Measurements from ENCODE around the gene ZNF324. TPM values are rescaled to one million over a fixed set of nuclear protein-coding genes. Genes with fewer than 3 reads are reported as not detected.

The ZNF324 gene
- total and polyA plus RNA-seq, 2 of the 13 experiments (the other 11 are each of a cell fraction or from before 2014, with no cell fraction given): 1.1 to 4.7 TPM

GRCh38 chr19:58498316-58499020 lies 31.6 kb downstream of the ZNF324 start (continued):
- TF ChIP-seq ZNF280B (CRISPR knock-in tag; IDR thresholded peaks at IDR 0.05; ENCODE audit: borderline replicate concordance) (peak; percentile 2; the same call in 1 of the 2 replicates), ZNF160 (CRISPR knock-in tag; IDR thresholded peaks at IDR 0.05) (peak; percentile 9; the same call in 1 of the 2 replicates), ZUFSP (CRISPR knock-in tag; IDR thresholded peaks at IDR 0.05; ENCODE audit: borderline replicate concordance) (no peak)

- H3K4me3 ChIP-seq (replicated peaks in 1 of 3; ENCODE audit: insufficient read depth in 1 of 3, low read depth in 2 of 3, low read length in 3 of 3): peak overlapping the region; percentile 60 to 87 (median 77)
- peaks cover 37% of the 10 kb centered on the region for H3K4me1 ChIP-seq (ENCODE audit: insufficient read depth, low read length)
- peaks cover 17% of the 10 kb centered on the region for H3K79me2 ChIP-seq (ENCODE audit: insufficient read depth, low read length)
- in situ Hi-C loops (cut with HindIII; ENCODE audit: extremely low pct_ligation_motif_present, low pct_unique_long_range_greater_than_20kb) (no loop called here), intact Hi-C loops (cut with micrococcal nuclease; ENCODE audit: unreplicated experiment) (loop anchor here (2.0 kb wide), 1 partner anchor 20 kb away; the partner anchor contains the start of gene ZBTB45)
- no TSS peak for BruUV-seq (replicated peaks)
- H3K4me2 ChIP-seq (ENCODE audit: low read depth, low read length): peak overlapping the region; percentile 85
- H4K20me1 ChIP-seq (ENCODE audit: insufficient read depth, low read length): no peaks in the 10 kb centered on the region
- H3K27me3 ChIP-seq (ENCODE audit: control insufficient read depth in 1 of 2, insufficient read depth in 2 of 2, low read length in 2 of 2): no peaks in the 10 kb centered on the region; a peak in 1 of 5 replicates
- ATAC-seq (peak; percentile 96), DNase-seq (ENCODE audit: low spot score) (peak; percentile 98), FAIRE-seq (peak; percentile 95)
- CTCF ChIA-PET (ENCODE audit: low intra/inter-chr PET ratio, low total read pairs): no interaction called here
- under 1% methylated on average over 11 of the region's 60 CpGs for WGBS (ENCODE audit: low lambda C conversion rate)
- H3K9me3 ChIP-seq (ENCODE audit: low read length): no peaks in the 10 kb centered on the region
- peak overlapping the region; percentile 51 for H2AFZ ChIP-seq (ENCODE audit: low read length)
- H3K36me3 ChIP-seq (replicated peaks in 1 of 2; ENCODE audit: control insufficient read depth in 1 of 2, insufficient read depth in 2 of 2, low read length in 2 of 2): no peaks in the 10 kb centered on the region
- peak overlapping the region; percentile 68 for H3K27ac ChIP-seq (ENCODE audit: extremely low read length, insufficient read depth, low read length)
- peak overlapping the region; percentile 78 for H3K9ac ChIP-seq (ENCODE audit: insufficient read depth, low read depth, low read length)
- POLR2A ChIA-PET: interaction anchor here (0.9 to 3.6 kb wide), 9 partner anchors 9 to 194 kb away, joined by 3 to 44 read pairs (median 4); partner anchors contain the start of genes ERVK3-1, RPS5, SLC27A5 and TRIM28
- TF ChIP-seq ZFX (CRISPR knock-in tag; IDR thresholded peaks at IDR 0.05; ENCODE audit: low read depth) (peak; percentile 74; the same call in 1 of the 2 replicates), ZFYVE20 (CRISPR knock-in tag; IDR thresholded peaks at IDR 0.05; ENCODE audit: borderline replicate concordance, low read depth) (no peak), ATF2 (CRISPR knock-in tag; IDR thresholded peaks at IDR 0.05) (peak; percentile 89), ISX (CRISPR knock-in tag; conservative IDR thresholded peaks at IDR 0.05) (no peak), ARNTL (CRISPR knock-in tag; IDR thresholded peaks at IDR 0.05) (peak; percentile 78), SNAPC5 (CRISPR knock-in tag; IDR thresholded peaks at IDR 0.05; ENCODE audit: borderline replicate concordance) (peak; percentile 28; the same call in 1 of the 2 replicates), KLF6 (CRISPR knock-in tag; IDR thresholded peaks at IDR 0.05) (no peak), GATA4 (IDR thresholded peaks at IDR 0.05; ENCODE audit: borderline replicate concordance, low read depth) (no peak), ZNF34 (CRISPR knock-in tag; IDR thresholded peaks at IDR 0.05; ENCODE audit: borderline replicate concordance) (peak; percentile 35; the same call in 1 of the 2 replicates), ZNF550 (CRISPR knock-in tag; IDR thresholded peaks at IDR 0.05; ENCODE audit: borderline replicate concordance) (no peak), GFI1 (CRISPR knock-in tag; IDR thresholded peaks at IDR 0.05; ENCODE audit: borderline replicate concordance) (no peak), ZSCAN9 (CRISPR knock-in tag; IDR thresholded peaks at IDR 0.05; ENCODE audit: borderline replicate concordance) (peak; percentile 47)
Observed at GRCh38 chr19:58499021-58499927, 32.4 kb downstream of the ZNF324 start.
